Colonic mucosa (tissue), 4 donors: ENCODE results near the gene NTRK3. TPM values are rescaled to one million over a fixed set of nuclear protein-coding genes. Genes with fewer than 3 reads are reported as not detected.

Source experiments
- DNase-seq: peaks from one replicate; pipeline ENCODE4 v3.0.0-alpha.2; 2020
- H3K27ac ChIP-seq: fragments of 200-600 bp; one replicate; pipeline ENCODE4 v1.8.0; 2021
- H3K27me3 ChIP-seq: fragments of 200-600 bp; one replicate; pipeline ENCODE4 v1.8.0; 2021
- H3K36me3 ChIP-seq: fragments of 200-600 bp; one replicate; pipeline ENCODE4 v1.8.0; 2021
- H3K4me1 ChIP-seq: fragments of 200-600 bp; one replicate; pipeline ENCODE4 v1.8.0; 2021; ENCODE audit warnings: mild to moderate bottlenecking
- H3K4me3 ChIP-seq: fragments of 200-600 bp; one replicate; pipeline ENCODE4 v1.8.0; 2021
- H3K9ac ChIP-seq, 2 donors: one replicate each; pipeline ENCODE4 v1.7.0; 2013; ENCODE audit warnings: control low read depth in 2 of 2, low read depth in 2 of 2, low read length in 2 of 2
- H3K9me3 ChIP-seq: fragments of 200-600 bp; one replicate; pipeline ENCODE4 v1.8.0; 2021
- intact Hi-C: fragments of 100-400 bp; cut with DNase I; formaldehyde crosslinking; loops from one replicate; pipeline ENCODE4 v1.14.1; 2022
- total RNA-seq, 2 donors: library from RNA; stranded (reverse); fragmentation: NEBNext Ultra II Directional in 1 of 2; extraction: Animal tissue kit (Norgen Biotek cat#: 25700) in 1 of 2; gene quantifications; one replicate each; pipeline ENCODE4 v1.2.1, GENCODE V29; 2021
- TF ChIP-seq, protein P1 (sequence below): fragments of 200-600 bp; IDR thresholded peaks from one replicate; pipeline ENCODE4 v1.8.0; 2022; ENCODE audit warnings: antibody characterized with exemption, mild to moderate bottlenecking
- donor health status: healthy.
- donor health status: DM: no; HTN: no; CAD: no.
- donor health status: DM: no; HTN: no; CAD: no.

NTRK3 gene
- total RNA-seq, 2 donors from 2014 or later = 1.2 to 1.5 TPM

DNA sequence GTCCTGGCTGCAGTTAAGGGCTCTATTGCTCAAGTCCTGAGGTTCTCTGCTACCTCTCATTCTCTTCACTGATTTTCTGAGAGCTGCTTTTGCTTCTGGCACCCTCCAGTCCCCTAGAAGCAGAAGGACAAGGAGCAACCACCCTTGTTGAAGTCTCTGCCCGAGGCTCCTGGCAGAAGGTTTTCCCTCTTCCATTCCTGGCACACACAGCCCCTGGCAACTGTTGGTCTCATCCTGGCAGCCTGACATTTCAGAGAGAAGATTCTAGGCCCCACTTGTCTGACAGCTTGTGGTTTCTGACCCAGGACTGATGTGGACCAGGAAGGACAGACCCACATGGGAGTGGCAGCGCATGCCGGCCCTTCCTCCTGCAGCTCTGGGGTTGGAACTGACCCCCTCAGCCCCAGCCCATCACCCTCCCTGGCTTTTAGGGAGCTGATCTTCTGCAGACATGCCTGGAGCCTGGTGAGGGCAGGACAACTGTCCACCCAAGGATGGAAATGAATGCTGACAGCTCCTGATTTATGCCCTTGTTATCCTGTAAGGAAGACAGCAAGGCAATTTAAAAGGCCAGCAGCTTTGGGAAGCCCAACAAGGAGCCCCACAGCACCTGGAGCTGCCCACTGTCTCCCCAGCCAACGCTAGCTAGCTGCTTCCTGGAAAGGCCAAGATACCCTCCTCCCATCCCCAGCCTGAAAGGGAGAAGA lies 13.0 kb upstream of the NTRK3 start:
- H3K27me3 ChIP-seq = no peaks in the 10 kb centered on the region
- intact Hi-C loops = no loop called here
- H3K4me3 ChIP-seq = no peak overlapping the region
- no peak for DNase-seq
- no peaks in the 10 kb centered on the region for H3K4me1 ChIP-seq
- no peaks in the 10 kb centered on the region for H3K36me3 ChIP-seq
- TF ChIP-seq, protein P1, sequence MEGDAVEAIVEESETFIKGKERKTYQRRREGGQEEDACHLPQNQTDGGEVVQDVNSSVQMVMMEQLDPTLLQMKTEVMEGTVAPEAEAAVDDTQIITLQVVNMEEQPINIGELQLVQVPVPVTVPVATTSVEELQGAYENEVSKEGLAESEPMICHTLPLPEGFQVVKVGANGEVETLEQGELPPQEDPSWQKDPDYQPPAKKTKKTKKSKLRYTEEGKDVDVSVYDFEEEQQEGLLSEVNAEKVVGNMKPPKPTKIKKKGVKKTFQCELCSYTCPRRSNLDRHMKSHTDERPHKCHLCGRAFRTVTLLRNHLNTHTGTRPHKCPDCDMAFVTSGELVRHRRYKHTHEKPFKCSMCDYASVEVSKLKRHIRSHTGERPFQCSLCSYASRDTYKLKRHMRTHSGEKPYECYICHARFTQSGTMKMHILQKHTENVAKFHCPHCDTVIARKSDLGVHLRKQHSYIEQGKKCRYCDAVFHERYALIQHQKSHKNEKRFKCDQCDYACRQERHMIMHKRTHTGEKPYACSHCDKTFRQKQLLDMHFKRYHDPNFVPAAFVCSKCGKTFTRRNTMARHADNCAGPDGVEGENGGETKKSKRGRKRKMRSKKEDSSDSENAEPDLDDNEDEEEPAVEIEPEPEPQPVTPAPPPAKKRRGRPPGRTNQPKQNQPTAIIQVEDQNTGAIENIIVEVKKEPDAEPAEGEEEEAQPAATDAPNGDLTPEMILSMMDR = no peak
- H3K27ac ChIP-seq = no peak overlapping the region
- H3K9ac ChIP-seq = no peak overlapping the region
- H3K9me3 ChIP-seq = no peaks in the 10 kb centered on the region

DNA sequence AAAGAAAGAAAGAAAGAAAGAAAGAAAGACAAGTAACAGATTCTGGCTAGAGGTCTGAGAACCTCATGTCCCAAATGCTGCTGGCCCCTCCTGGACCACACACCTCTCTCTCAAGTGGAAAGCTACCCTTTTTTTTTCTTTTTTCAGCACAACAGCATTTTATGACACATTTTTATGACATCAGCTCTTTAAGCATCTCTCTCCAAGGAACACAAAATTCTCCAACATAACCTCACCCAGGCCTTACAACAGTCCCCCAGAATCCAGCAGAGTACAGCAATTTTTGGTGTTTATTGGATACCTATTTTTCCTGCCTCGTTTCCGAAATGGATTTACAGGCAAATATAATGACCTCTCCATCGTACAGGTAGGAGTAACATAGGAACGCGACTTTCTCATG lies 11.2 kb upstream of the NTRK3 start:
- Histone ChIP-seq H3K4me3 (no peak overlapping the region), H3K27ac (no peak overlapping the region), H3K9ac (no peak overlapping the region), H3K4me1 (no peaks in the 10 kb centered on the region), H3K36me3 (no peaks in the 10 kb centered on the region), H3K9me3 (no peaks in the 10 kb centered on the region), H3K27me3 (no peaks in the 10 kb centered on the region)
- TF ChIP-seq, protein P1 = no peak
- no peak for DNase-seq
- intact Hi-C loops = no loop called here

DNA sequence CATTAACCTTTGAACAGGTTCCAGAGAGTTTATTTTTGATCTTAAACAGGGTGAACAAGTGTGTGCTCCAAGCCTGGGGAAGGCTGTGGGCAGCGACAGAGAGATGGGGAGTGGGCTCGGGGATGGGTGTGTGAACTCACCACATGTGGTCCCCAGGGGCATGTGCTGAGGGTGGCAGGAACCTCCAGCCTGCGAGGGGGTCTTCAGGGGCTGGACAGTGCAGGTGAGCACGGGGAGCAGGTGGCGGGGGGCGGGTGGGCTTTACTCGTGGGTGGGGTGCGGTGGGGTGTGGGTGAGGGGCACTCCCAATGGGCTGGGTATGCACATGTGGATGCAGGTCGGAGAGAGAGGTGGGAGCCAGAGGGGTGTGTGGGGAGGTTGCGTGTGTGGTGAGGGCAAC lies 9.6 kb upstream of the NTRK3 start:
- DNase-seq = no peak
- TF ChIP-seq, protein P1 = no peak
- Histone ChIP-seq H3K27ac (no peak overlapping the region), H3K27me3 (no peaks in the 10 kb centered on the region), H3K9ac (no peak overlapping the region), H3K9me3 (no peaks in the 10 kb centered on the region), H3K36me3 (no peaks in the 10 kb centered on the region), H3K4me3 (no peak overlapping the region), H3K4me1 (no peaks in the 10 kb centered on the region)
- intact Hi-C loops = no loop called here

GRCh38 chr15:88264622-88265021 lies 8.1 kb upstream of the NTRK3 start:
- no peak overlapping the region for H3K4me3 ChIP-seq
- no peak overlapping the region for H3K27ac ChIP-seq
- no peak for DNase-seq
- no peaks in the 10 kb centered on the region for H3K9me3 ChIP-seq
- H3K36me3 ChIP-seq = no peaks in the 10 kb centered on the region
- no peaks in the 10 kb centered on the region for H3K27me3 ChIP-seq
- no peaks in the 10 kb centered on the region for H3K4me1 ChIP-seq
- TF ChIP-seq, protein P1 = no peak
- intact Hi-C loops = no loop called here
- H3K9ac ChIP-seq = no peak overlapping the region

GRCh38 chr15:88262064-88262463 lies 5.5 kb upstream of the NTRK3 start:
- Histone ChIP-seq H3K4me3 (no peak overlapping the region), H3K9me3 (no peaks in the 10 kb centered on the region), H3K27me3 (peaks cover 14% of the 10 kb centered on the region), H3K4me1 (no peaks in the 10 kb centered on the region), H3K27ac (no peak overlapping the region), H3K36me3 (no peaks in the 10 kb centered on the region), H3K9ac (no peak overlapping the region)
- TF ChIP-seq, protein P1 = no peak
- DNase-seq = no peak
- intact Hi-C loops = no loop called here
